Measurements from ENCODE around the gene SLC30A3. TPM values are rescaled to one million over a fixed set of nuclear protein-coding genes. Genes with fewer than 3 reads are reported as not detected.

The SLC30A3 gene
- total and polyA plus RNA-seq, 2 of the 4 experiments (the other 2 are of a cell fraction), result 0.15 TPM; not detected in 1

Other genes starting within 250 kb of the SLC30A3 start
- gene TMEM214, start 230.1 kb downstream of the SLC30A3 start, total RNA-seq (2012; rRNA removed), result 31.7 and 32.1 TPM in 2 replicates
- gene TMEM214, start 230.1 kb downstream of the SLC30A3 start, polyA plus RNA-seq (2012; rRNA removed), result 121 and 132 TPM in 2 replicates
- 22.8 and 26.2 TPM in 2 replicates for gene AGBL5, start 211.4 kb downstream of the SLC30A3 start, total RNA-seq (2012; rRNA removed)
- gene AGBL5, start 211.4 kb downstream of the SLC30A3 start, polyA plus RNA-seq (2012; rRNA removed), result 19.0 and 21.1 TPM in 2 replicates
- 196 and 386 TPM in 2 replicates for gene OST4, start 191.4 kb downstream of the SLC30A3 start, total RNA-seq (2012; rRNA removed)
- 806 and 1,337 TPM in 2 replicates for gene OST4, start 191.4 kb downstream of the SLC30A3 start, polyA plus RNA-seq (2012; rRNA removed)
- gene EMILIN1, start 184.4 kb downstream of the SLC30A3 start, total RNA-seq (2012; rRNA removed), result 26.5 and 27.8 TPM in 2 replicates
- gene EMILIN1, start 184.4 kb downstream of the SLC30A3 start, polyA plus RNA-seq (2012; rRNA removed), result 95.6 and 123 TPM in 2 replicates
- gene KHK, start 176.3 kb downstream of the SLC30A3 start, total RNA-seq (2012; rRNA removed), result 0.56 and 0.72 TPM in 2 replicates
- 0.80 and 0.82 TPM in 2 replicates for gene KHK, start 176.3 kb downstream of the SLC30A3 start, polyA plus RNA-seq (2012; rRNA removed)
- 0.28 and 0.54 TPM in 2 replicates for gene CGREF1, start 143.9 kb downstream of the SLC30A3 start, total RNA-seq (2012; rRNA removed)
- gene CGREF1, start 143.9 kb downstream of the SLC30A3 start, polyA plus RNA-seq (2012; rRNA removed), result 1.3 TPM in 2 replicates
- not detected in 2 replicates for gene ABHD1, start 139.2 kb downstream of the SLC30A3 start, total RNA-seq (2012; rRNA removed)
- 0.14 and 0.24 TPM in 2 replicates for gene ABHD1, start 139.2 kb downstream of the SLC30A3 start, polyA plus RNA-seq (2012; rRNA removed)
- 36.1 and 38.9 TPM in 2 replicates for gene PREB, start 128.4 kb downstream of the SLC30A3 start, total RNA-seq (2012; rRNA removed)
- 49.0 and 52.2 TPM in 2 replicates for gene PREB, start 128.4 kb downstream of the SLC30A3 start, polyA plus RNA-seq (2012; rRNA removed)
- gene PRR30, start 123.6 kb downstream of the SLC30A3 start, total RNA-seq (2012; rRNA removed), result not detected in 2 replicates
- gene PRR30, start 123.6 kb downstream of the SLC30A3 start, polyA plus RNA-seq (2012; rRNA removed), result not detected in 2 replicates
- not detected in 2 replicates for gene TCF23, start 114.0 kb downstream of the SLC30A3 start, total RNA-seq (2012; rRNA removed)
- gene TCF23, start 114.0 kb downstream of the SLC30A3 start, polyA plus RNA-seq (2012; rRNA removed), result not detected in 2 replicates
- gene ATRAID, start 51.0 kb downstream of the SLC30A3 start, total RNA-seq (2012; rRNA removed), result 138 and 144 TPM in 2 replicates
- gene ATRAID, start 51.0 kb downstream of the SLC30A3 start, polyA plus RNA-seq (2012; rRNA removed), result 165 and 173 TPM in 2 replicates
- gene SLC5A6, start 50.8 kb downstream of the SLC30A3 start, total RNA-seq (2012; rRNA removed), result 34.2 and 38.6 TPM in 2 replicates
- 28.8 and 30.6 TPM in 2 replicates for gene SLC5A6, start 50.8 kb downstream of the SLC30A3 start, polyA plus RNA-seq (2012; rRNA removed)
- gene CAD, start 45.7 kb downstream of the SLC30A3 start, total RNA-seq (2012; rRNA removed), result 12.9 and 17.8 TPM in 2 replicates
- gene CAD, start 45.7 kb downstream of the SLC30A3 start, polyA plus RNA-seq (2012; rRNA removed), result 38.7 and 45.8 TPM in 2 replicates
- not detected in 2 replicates for gene DNAJC5G, start 12.4 kb upstream of the SLC30A3 start, total RNA-seq (2012; rRNA removed)
- not detected in 2 replicates for gene DNAJC5G, start 12.4 kb upstream of the SLC30A3 start, polyA plus RNA-seq (2012; rRNA removed)
- under 0.01 TPM in 1 of 2 replicates, not detected in the other for gene TRIM54, start 19.4 kb upstream of the SLC30A3 start, total RNA-seq (2012; rRNA removed)
- gene TRIM54, start 19.4 kb upstream of the SLC30A3 start, polyA plus RNA-seq (2012; rRNA removed), result 0.07 and 0.15 TPM in 2 replicates
- not detected in 2 replicates for gene UCN, start 45.4 kb upstream of the SLC30A3 start, total RNA-seq (2012; rRNA removed)
- gene UCN, start 45.4 kb upstream of the SLC30A3 start, polyA plus RNA-seq (2012; rRNA removed), result 0.22 and 0.30 TPM in 2 replicates
- 70.4 and 80.5 TPM in 2 replicates for gene MPV17, start 60.0 kb upstream of the SLC30A3 start, total RNA-seq (2012; rRNA removed)
- 160 and 164 TPM in 2 replicates for gene MPV17, start 60.0 kb upstream of the SLC30A3 start, polyA plus RNA-seq (2012; rRNA removed)
- 23.1 and 25.5 TPM in 2 replicates for gene GTF3C2, start 93.7 kb upstream of the SLC30A3 start, total RNA-seq (2012; rRNA removed)
- 36.9 and 37.7 TPM in 2 replicates for gene GTF3C2, start 93.7 kb upstream of the SLC30A3 start, polyA plus RNA-seq (2012; rRNA removed)
- gene EIF2B4, start 107.3 kb upstream of the SLC30A3 start, total RNA-seq (2012; rRNA removed), result 47.9 and 48.9 TPM in 2 replicates
- 40.3 and 43.8 TPM in 2 replicates for gene EIF2B4, start 107.3 kb upstream of the SLC30A3 start, polyA plus RNA-seq (2012; rRNA removed)
- gene SNX17, start 107.6 kb upstream of the SLC30A3 start, total RNA-seq (2012; rRNA removed), result 130 and 131 TPM in 2 replicates
- 100.0 and 102 TPM in 2 replicates for gene SNX17, start 107.6 kb upstream of the SLC30A3 start, polyA plus RNA-seq (2012; rRNA removed)
- gene ZNF513, start 117.7 kb upstream of the SLC30A3 start, total RNA-seq (2012; rRNA removed), result 3.1 and 3.4 TPM in 2 replicates
- 23.5 and 23.7 TPM in 2 replicates for gene ZNF513, start 117.7 kb upstream of the SLC30A3 start, polyA plus RNA-seq (2012; rRNA removed)
- 95.9 and 99.2 TPM in 2 replicates for gene PPM1G, start 146.5 kb upstream of the SLC30A3 start, total RNA-seq (2012; rRNA removed)
- 55.9 and 57.6 TPM in 2 replicates for gene PPM1G, start 146.5 kb upstream of the SLC30A3 start, polyA plus RNA-seq (2012; rRNA removed)
- 107 and 120 TPM in 2 replicates for gene NRBP1, start 165.6 kb upstream of the SLC30A3 start, total RNA-seq (2012; rRNA removed)
- gene NRBP1, start 165.6 kb upstream of the SLC30A3 start, polyA plus RNA-seq (2012; rRNA removed), result 150 and 155 TPM in 2 replicates
- gene KRTCAP3, start 179.3 kb upstream of the SLC30A3 start, total RNA-seq (2012; rRNA removed), result not detected in 2 replicates
- 1.1 and 1.5 TPM in 2 replicates for gene KRTCAP3, start 179.3 kb upstream of the SLC30A3 start, polyA plus RNA-seq (2012; rRNA removed)
- 23.1 and 25.5 TPM in 2 replicates for gene IFT172, start 226.7 kb upstream of the SLC30A3 start, total RNA-seq (2012; rRNA removed)
- gene IFT172, start 226.7 kb upstream of the SLC30A3 start, polyA plus RNA-seq (2012; rRNA removed), result 17.2 and 18.8 TPM in 2 replicates
- gene FNDC4, start 232.2 kb upstream of the SLC30A3 start, total RNA-seq (2012; rRNA removed), result 7.3 and 7.5 TPM in 2 replicates
- gene FNDC4, start 232.2 kb upstream of the SLC30A3 start, polyA plus RNA-seq (2012; rRNA removed), result 11.1 and 12.0 TPM in 2 replicates
- gene GCKR, start 233.8 kb upstream of the SLC30A3 start, total RNA-seq (2012; rRNA removed), result under 0.01 TPM in 1 of 2 replicates, not detected in the other
- gene GCKR, start 233.8 kb upstream of the SLC30A3 start, polyA plus RNA-seq (2012; rRNA removed), result 0.41 and 0.55 TPM in 2 replicates

All from IMR-90 (cell line).